ENCODE results near the gene GRIN2C. TPM values are rescaled to one million over a fixed set of nuclear protein-coding genes. Genes with fewer than 3 reads are reported as not detected.

GRIN2C gene
- total and polyA plus RNA-seq, 9 donors = 0.11 to 0.82 (median 0.36) TPM

- TF ChIP-seq POLR2A (IDR thresholded peaks at IDR 0.05) = no peak
- TF ChIP-seq EP300 (IDR thresholded peaks at IDR 0.05) = no peak
- no peak for TF ChIP-seq CTCF (IDR thresholded peaks at IDR 0.05)
- intact Hi-C loops (cut with DNase I) = no loop called here
- DNase-seq = no peak
- Histone ChIP-seq H3K4me1 (ENCODE audit: insufficient read depth) (peaks cover 4% of the 10 kb centered on the region), H3K36me3 (no peaks in the 10 kb centered on the region), H3K9me3 (no peaks in the 10 kb centered on the region), H3K4me3 (no peak overlapping the region), H3K27me3 (no peaks in the 10 kb centered on the region), H3K27ac (no peak overlapping the region)
- 93 to 96% (median 95%) methylated on average over 13 of the region's 13 CpGs for WGBS, 3 donors
Observed at GRCh38 chr17:74807441-74807840, 52.2 kb downstream of the GRIN2C start.

- H3K4me3 ChIP-seq = no peak overlapping the region
- no peaks in the 10 kb centered on the region for H3K9me3 ChIP-seq
- intact Hi-C loops (cut with DNase I) = no loop called here
- TF ChIP-seq EP300 (IDR thresholded peaks at IDR 0.05) (no peak), CTCF (IDR thresholded peaks at IDR 0.05) (no peak), POLR2A (IDR thresholded peaks at IDR 0.05) (no peak)
- no peaks in the 10 kb centered on the region for H3K4me1 ChIP-seq (ENCODE audit: insufficient read depth)
- no peak for DNase-seq
- no peaks in the 10 kb centered on the region for H3K27me3 ChIP-seq
- 87 to 91% (median 90%) methylated on average over 10 of the region's 10 CpGs for WGBS, 3 donors
- no peaks in the 10 kb centered on the region for H3K36me3 ChIP-seq
- H3K27ac ChIP-seq = no peak overlapping the region
Observed at GRCh38 chr17:74806334-74806733, 53.4 kb downstream of the GRIN2C start.

- Histone ChIP-seq H3K4me3 (no peak overlapping the region), H3K27me3 (no peaks in the 10 kb centered on the region), H3K4me1 (ENCODE audit: insufficient read depth) (no peaks in the 10 kb centered on the region), H3K27ac (no peak overlapping the region), H3K9me3 (no peaks in the 10 kb centered on the region), H3K36me3 (no peaks in the 10 kb centered on the region)
- TF ChIP-seq POLR2A (IDR thresholded peaks at IDR 0.05) = no peak
- no peak for TF ChIP-seq EP300 (IDR thresholded peaks at IDR 0.05)
- TF ChIP-seq CTCF (IDR thresholded peaks at IDR 0.05) = no peak
- no peak for DNase-seq
- 75 to 81% (median 78%) methylated on average over 15 of the region's 15 CpGs for WGBS, 3 donors
- intact Hi-C loops (cut with DNase I) = no loop called here
Observed at GRCh38 chr17:74805591-74805991, 54.1 kb downstream of the GRIN2C start.

GRCh38 chr17:74804683-74805082, 55.0 kb downstream of the GRIN2C start:
- WGBS, 3 donors = 94 to 97% (median 97%) methylated on average over 7 of the region's 7 CpGs
- TF ChIP-seq POLR2A (IDR thresholded peaks at IDR 0.05) (no peak), CTCF (IDR thresholded peaks at IDR 0.05) (no peak), EP300 (IDR thresholded peaks at IDR 0.05) (no peak)
- Histone ChIP-seq H3K27ac (no peak overlapping the region), H3K4me1 (ENCODE audit: insufficient read depth) (no peaks in the 10 kb centered on the region), H3K36me3 (no peaks in the 10 kb centered on the region), H3K9me3 (no peaks in the 10 kb centered on the region), H3K4me3 (no peak overlapping the region), H3K27me3 (no peaks in the 10 kb centered on the region)
- intact Hi-C loops (cut with DNase I) = no loop called here
- DNase-seq = no peak

GRCh38 chr17:74803971-74804370, 55.7 kb downstream of the GRIN2C start:
- no peak for DNase-seq
- no peaks in the 10 kb centered on the region for H3K27me3 ChIP-seq
- H3K4me1 ChIP-seq (ENCODE audit: insufficient read depth) = no peaks in the 10 kb centered on the region
- no peaks in the 10 kb centered on the region for H3K9me3 ChIP-seq
- intact Hi-C loops (cut with DNase I) = no loop called here
- H3K4me3 ChIP-seq = no peak overlapping the region
- no peak for TF ChIP-seq POLR2A (IDR thresholded peaks at IDR 0.05)
- no peak for TF ChIP-seq EP300 (IDR thresholded peaks at IDR 0.05)
- TF ChIP-seq CTCF (IDR thresholded peaks at IDR 0.05) = no peak
- H3K36me3 ChIP-seq = no peaks in the 10 kb centered on the region
- 83 to 85% (median 85%) methylated on average over 5 of the region's 5 CpGs for WGBS, 3 donors
- no peak overlapping the region for H3K27ac ChIP-seq
